ENCODE measurements around the gene RUBCNL.
"Not testable (repeated sequence)": the region's sequence is repeated elsewhere in the genome, so short reads cannot be mapped to it uniquely, and the experiment has no call there.

RUBCNL gene

GRCh38 chr13:46374710-46375109, 12.3 kb downstream of the RUBCNL start:
- DNase-seq (ENCODE audit: low spot score): no peak
- POLR2A ChIA-PET (ENCODE audit: low non-redundant PET): no interaction called here
- CTCF ChIA-PET: interaction anchor here (0.7 kb wide), 1 partner anchor 14 kb away, joined by 4 read pairs; no protein-coding TSS in a partner anchor
- H3K27ac ChIP-seq: no peak overlapping the region
- TF ChIP-seq CTCF (conservative IDR thresholded peaks at IDR 0.05; ENCODE audit: low read depth): no peak

- ChIA-PET CTCF (no interaction called here), POLR2A (ENCODE audit: low non-redundant PET) (no interaction called here)
- TF ChIP-seq CTCF (conservative IDR thresholded peaks at IDR 0.05; ENCODE audit: low read depth): no peak
- no peak overlapping the region for H3K27ac ChIP-seq
- DNase-seq (ENCODE audit: low spot score): no peak
Observed at GRCh38 chr13:46373623-46374022, 13.4 kb downstream of the RUBCNL start.

GRCh38 chr13:46372938-46373337, 14.1 kb downstream of the RUBCNL start:
- DNase-seq (ENCODE audit: low spot score); POLR2A ChIA-PET (ENCODE audit: low non-redundant PET); H3K27ac ChIP-seq; CTCF ChIA-PET: not testable (repeated sequence)

GRCh38 chr13:46372071-46372470, 15.0 kb downstream of the RUBCNL start:
- TF ChIP-seq CTCF (conservative IDR thresholded peaks at IDR 0.05; ENCODE audit: low read depth): no peak
- CTCF ChIA-PET: interaction anchor here (0.5 to 0.7 kb wide), 2 partner anchors 123 to 393 kb away, joined by 3 to 12 read pairs; no protein-coding TSS in a partner anchor
- POLR2A ChIA-PET (ENCODE audit: low non-redundant PET): no interaction called here
- DNase-seq (ENCODE audit: low spot score): no peak
- H3K27ac ChIP-seq: no peak overlapping the region

- TF ChIP-seq CTCF (conservative IDR thresholded peaks at IDR 0.05; ENCODE audit: low read depth): no peak
- H3K27ac ChIP-seq: no peak overlapping the region
- ChIA-PET CTCF (interaction anchor here (0.6 kb wide), 1 partner anchor 18 kb away, joined by 3 read pairs; no protein-coding TSS in a partner anchor), POLR2A (ENCODE audit: low non-redundant PET) (no interaction called here)
- DNase-seq (ENCODE audit: low spot score): no peak
Observed at GRCh38 chr13:46369506-46370277, 17.4 kb downstream of the RUBCNL start.

- no peak overlapping the region for H3K27ac ChIP-seq
- no peak for DNase-seq (ENCODE audit: low spot score)
- no peak for TF ChIP-seq CTCF (conservative IDR thresholded peaks at IDR 0.05; ENCODE audit: low read depth)
- ChIA-PET POLR2A (ENCODE audit: low non-redundant PET) (no interaction called here), CTCF (no interaction called here)
Observed at GRCh38 chr13:46367617-46368327, 19.3 kb downstream of the RUBCNL start.
